C4-2B (cell line): ENCODE measurements around the gene SRSF4.

ENCODE experiments used
- H3K27ac ChIP-seq: fragments of 450-650 bp; 2 replicates; pipeline ENCODE4 v1.5.1; 2017
- CTCF ChIP-seq: fragments of 450-650 bp; conservative IDR thresholded peaks from 2 replicates; pipeline ENCODE4 v1.5.1; 2017; ENCODE audit warnings: mild to moderate bottlenecking
- ZFX ChIP-seq: fragments of 450-650 bp; IDR thresholded peaks from 2 replicates; pipeline ENCODE4 v1.6.1; 2017

Gene SRSF4

GRCh38 chr1:29124366-29125236, 57.1 kb downstream of the SRSF4 start:
- no peak for TF ChIP-seq ZFX
- TF ChIP-seq CTCF = no peak
- no peak overlapping the region for H3K27ac ChIP-seq

DNA sequence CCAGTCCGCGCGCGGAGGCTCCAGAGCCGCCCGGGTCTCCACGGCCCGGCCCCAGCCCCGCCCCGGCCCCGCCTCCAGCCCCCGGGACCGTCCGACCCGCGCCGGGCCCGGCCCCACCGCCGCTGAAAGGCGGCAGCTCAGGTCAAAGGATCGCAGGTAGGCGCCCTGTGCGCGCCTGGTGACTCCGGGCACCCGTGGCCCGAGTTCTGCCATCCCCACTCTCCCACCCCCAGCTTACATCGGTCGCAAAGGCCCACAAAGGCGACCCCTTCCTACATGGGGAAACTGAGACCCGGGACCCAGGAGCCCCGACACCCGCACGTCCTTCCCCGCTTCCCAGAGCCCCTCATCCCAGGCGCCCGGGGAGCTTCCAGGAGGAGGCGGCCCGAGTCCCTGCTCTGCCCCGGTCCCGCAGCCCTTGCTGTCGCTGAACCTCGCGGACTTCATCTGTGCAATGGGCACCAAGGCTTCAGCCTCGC, 57.8 kb downstream of the SRSF4 start, which contains the start of gene TMEM200B:
Gene TMEM200B, minus strand, starts transcription at position 17 of the 479 bp plus-strand sequence. CDS start 2,075 bp downstream, outside the sequence.
- no peak within 1 kb of the TSS for H3K27ac ChIP-seq
- TF ChIP-seq CTCF = no peak
- no peak for TF ChIP-seq ZFX

DNA sequence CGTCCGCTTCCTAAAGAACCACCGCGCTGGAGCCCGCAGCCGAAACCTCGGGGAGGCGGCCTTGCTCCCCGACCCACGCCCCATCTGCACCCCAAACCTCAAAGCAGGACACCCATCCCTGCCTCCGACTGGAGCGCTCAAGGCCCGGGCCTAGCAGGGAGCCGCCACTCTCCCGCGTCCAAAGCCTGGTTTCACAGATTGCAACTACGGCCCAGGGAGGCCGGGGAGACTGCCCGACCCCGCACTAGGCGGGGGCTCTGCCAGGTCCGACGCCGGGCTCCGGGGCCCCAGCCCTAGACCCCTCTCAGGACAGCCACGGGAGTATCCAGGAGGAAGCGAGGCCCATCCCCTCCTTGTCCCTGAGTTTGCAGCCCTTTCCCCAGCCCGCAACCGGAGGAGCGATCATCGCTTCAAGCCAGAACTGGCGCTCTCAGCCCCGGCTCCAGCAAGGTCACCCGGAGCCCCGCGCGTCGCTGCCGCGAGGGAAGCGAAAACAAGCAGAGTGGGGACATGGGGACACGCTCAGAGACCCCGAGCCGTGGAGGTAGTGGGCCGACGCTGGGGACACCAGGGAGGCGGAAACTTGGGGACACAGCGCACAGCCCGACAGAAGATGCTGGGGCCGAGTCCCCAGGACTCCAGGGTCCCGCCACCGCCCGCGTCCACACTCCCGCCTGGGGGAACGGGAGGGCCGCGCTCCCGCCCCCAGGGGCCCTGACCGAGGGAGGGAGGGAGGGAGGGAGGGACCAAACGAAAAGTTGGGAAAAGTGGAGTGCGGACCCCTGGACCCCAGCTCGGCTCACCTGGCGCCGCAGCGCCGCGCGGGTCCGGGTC, 58.4 kb downstream of the SRSF4 start:
- no peak overlapping the region for H3K27ac ChIP-seq
- TF ChIP-seq ZFX (no peak), CTCF (no peak)

DNA sequence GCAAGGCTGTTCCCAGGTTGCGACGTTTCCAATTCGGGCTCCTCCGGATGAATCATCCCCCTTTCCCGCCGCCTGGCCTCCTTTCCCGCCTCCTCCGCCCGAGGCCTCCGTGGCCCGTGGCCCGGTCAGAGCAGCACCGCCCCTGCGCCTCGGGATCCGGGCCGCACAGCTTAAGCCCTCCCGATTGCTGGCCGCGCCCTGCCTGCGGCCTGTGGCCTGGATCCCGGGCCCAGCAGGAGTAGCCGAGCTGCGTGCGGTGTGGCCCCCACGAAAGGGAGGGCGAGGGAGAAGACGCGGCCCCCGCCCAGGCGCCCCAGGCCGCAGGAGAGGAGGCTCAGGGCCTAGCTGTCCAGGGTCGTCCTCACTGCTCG, 59.0 kb downstream of the SRSF4 start:
- no peak overlapping the region for H3K27ac ChIP-seq
- TF ChIP-seq CTCF (no peak), ZFX (no peak)

- TF ChIP-seq CTCF = no peak
- no peak for TF ChIP-seq ZFX
- no peak overlapping the region for H3K27ac ChIP-seq
Measured at GRCh38 chr1:29121936-29122681, 59.6 kb downstream of the SRSF4 start.

DNA sequence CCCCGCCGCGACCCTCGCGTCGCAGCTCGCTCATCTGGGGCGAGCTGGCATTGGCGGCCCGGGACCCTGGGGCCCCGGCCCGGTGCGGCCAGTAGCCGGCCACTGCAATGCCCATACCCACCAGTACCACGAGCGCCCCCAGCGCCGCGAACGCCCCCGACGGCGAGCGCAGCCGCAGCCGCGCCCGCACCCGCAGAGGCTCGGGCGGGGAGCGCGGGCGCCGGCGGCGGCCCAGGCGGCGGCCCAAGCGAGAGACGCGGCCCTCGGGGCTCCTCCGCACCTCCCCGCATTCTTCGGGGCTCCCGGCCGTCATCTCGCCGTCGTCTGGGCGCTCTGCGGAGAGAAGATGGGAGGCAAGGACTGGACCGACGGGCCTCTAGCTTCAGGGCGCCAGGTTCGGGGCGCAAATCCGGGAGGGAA, 60.2 kb downstream of the SRSF4 start:
- TF ChIP-seq CTCF = no peak; the same call in 1 of the 2 replicates
- no peak for TF ChIP-seq ZFX
- H3K27ac ChIP-seq = no peak overlapping the region
